Panc1 (cell line): Measurements from ENCODE around the gene CYTH2. TPM values are rescaled to one million over a fixed set of nuclear protein-coding genes. Genes with fewer than 3 reads are reported as not detected.
A peak's percentile ranks its signal among the peaks of the same experiment; 100 is the strongest.

Experiments used
- ATAC-seq: fragments of 200-7000 bp; cut with Tn5 transposase; 2 replicates; pipeline ENCODE4 v1.9.1; 2020; ENCODE audit warnings: mild to moderate bottlenecking, moderate library complexity
- BruUV-seq: library from RNA; stranded (reverse); fragments of 400-500 nt; replicated peaks from 2 replicates; lab custom pipeline; 2021; lab: Mats Ljungman, UMichigan
- CTCF ChIA-PET: fragments of 300-600 bp; sonication (Branson Sonifier 250); formaldehyde crosslinking; loops from one replicate; lab custom pipeline; 2022; ENCODE audit warnings: antibody characterized with exemption; lab: Charles Lee
- POLR2A ChIA-PET: fragments of 300-600 bp; sonication (Branson Sonifier 250); formaldehyde crosslinking; loops from one replicate; lab custom pipeline; 2022; ENCODE audit warnings: antibody characterized with exemption; lab: Charles Lee
- DNase-seq: peaks from one replicate; pipeline ENCODE4 v3.0.0-alpha.2; 2010; ENCODE audit warnings: low read depth, low spot score
- H3K27ac ChIP-seq: 2 replicates; pipeline ENCODE4 v1.5.1; 2011; ENCODE audit warnings: mild to moderate bottlenecking, low read length, inconsistent platforms
- H3K27me3 ChIP-seq: fragments of 200-500 bp; sonication (Bioruptor generic); 2 replicates; pipeline ENCODE4 v1.6.0; 2014; ENCODE audit warnings: low read length, inconsistent platforms; ENCODE audit not compliant: control insufficient read depth, insufficient read depth
- H3K36me3 ChIP-seq: fragments of 200-500 bp; sonication (Bioruptor generic); 2 replicates; pipeline ENCODE4 v1.5.1; 2014; ENCODE audit warnings: inconsistent platforms, mild to moderate bottlenecking, low read length, moderate library complexity; ENCODE audit not compliant: control insufficient read depth, insufficient read depth
- H3K4me1 ChIP-seq: 2 replicates; pipeline ENCODE4 v1.5.1; 2011; ENCODE audit warnings: inconsistent platforms, mild to moderate bottlenecking, low read length, moderate library complexity; ENCODE audit not compliant: control insufficient read depth, insufficient read depth
- H3K4me3 ChIP-seq, 2 experiments: 2 replicates each; pipeline ENCODE4 v1.5.1; 2011 to 2012; ENCODE audit warnings: low read depth in 2 of 2, low read length in 2 of 2, mild to moderate bottlenecking in 2 of 2, inconsistent platforms in 1 of 2, moderate library complexity in 1 of 2
- H3K9me3 ChIP-seq: fragments of 200-500 bp; sonication (Bioruptor generic); 2 replicates; pipeline ENCODE4 v1.5.1; 2014; ENCODE audit warnings: low read depth, mild to moderate bottlenecking, inconsistent platforms, low read length, moderate library complexity; ENCODE audit not compliant: control insufficient read depth, insufficient read depth
- POLR2AphosphoS5 ChIP-seq: IDR thresholded peaks from 2 replicates; pipeline ENCODE4 v1.6.1; 2012; ENCODE audit warnings: mild to moderate bottlenecking, low read depth, low read length, moderate library complexity
- SIN3A ChIP-seq: IDR thresholded peaks from 2 replicates; pipeline ENCODE4 v1.6.1; 2012; ENCODE audit warnings: low read depth, mild to moderate bottlenecking, low read length, moderate library complexity, borderline replicate concordance; ENCODE audit not compliant: insufficient read depth
- TCF7L2 ChIP-seq: IDR thresholded peaks from 2 replicates; pipeline ENCODE4 v1.6.1; 2011; ENCODE audit warnings: mild to moderate bottlenecking, low read depth, low read length, inconsistent platforms
- in situ Hi-C: cut with HindIII; loops from 2 replicates; pipeline ENCODE4 v1.10.0; 2016; ENCODE audit warnings: low sequenced_read_pairs, low pct_unique_long_range_greater_than_20kb
- intact Hi-C: fragments of 100-400 bp; cut with micrococcal nuclease; formaldehyde crosslinking; loops from one replicate; pipeline ENCODE4 v1.10.0; 2022; ENCODE audit not compliant: unreplicated experiment
- total RNA-seq: library from RNA; stranded (reverse); gene quantifications from one replicate; pipeline ENCODE4 v1.2.1, GENCODE V29; 2021; ENCODE audit not compliant: unreplicated experiment
- TF ChIP-seq, protein P1 (sequence below): fragments of 450-650 bp; IDR thresholded peaks from 2 replicates; pipeline ENCODE4 v1.5.1; 2017; ENCODE audit warnings: mild to moderate bottlenecking
- TF ChIP-seq, protein P2 (sequence below), 2 experiments: IDR thresholded peaks; 2 replicates each; pipeline ENCODE4 v1.6.1; 2011 to 2012; ENCODE audit warnings: low read depth in 2 of 2, control low read depth in 1 of 2, low read length in 1 of 2, mild to moderate bottlenecking in 1 of 2, moderate library complexity in 1 of 2; ENCODE audit not compliant: insufficient read depth in 1 of 2

The CYTH2 gene
- total RNA-seq, 1 experiment from 2014 or later, result 53.4 TPM

DNA sequence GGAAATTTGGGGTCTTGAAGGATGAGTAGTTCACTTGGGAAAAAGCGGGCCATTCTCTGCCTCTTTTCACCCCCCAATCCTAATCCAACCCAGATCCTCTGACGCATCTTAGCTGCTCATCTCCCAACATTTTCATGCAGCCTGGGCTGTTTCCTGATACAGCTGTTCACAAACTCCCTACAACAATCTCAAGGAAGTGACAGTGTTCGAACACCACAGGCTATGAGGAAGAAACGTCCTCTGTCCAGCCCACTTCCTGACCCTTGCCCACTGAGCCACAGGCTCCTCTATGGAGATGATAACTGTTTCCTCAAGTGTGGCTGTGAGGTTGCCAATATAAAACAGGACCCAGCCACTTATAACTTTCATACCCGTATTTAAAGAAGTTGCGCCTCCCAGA, 26.2 kb downstream of the CYTH2 start:
- Histone ChIP-seq H3K27ac (no peak overlapping the region; the same call in 1 of the 2 replicates), H3K4me1 (peaks cover 7% of the 10 kb centered on the region), H3K27me3 (no peaks in the 10 kb centered on the region), H3K4me3 (no peak overlapping the region), H3K9me3 (no peaks in the 10 kb centered on the region), H3K36me3 (no peaks in the 10 kb centered on the region)
- POLR2A ChIA-PET, result no interaction called here
- intact Hi-C loops, result no loop called here
- CTCF ChIA-PET, result no interaction called here
- TSS peak; percentile 82 for BruUV-seq
- TF ChIP-seq, protein P1, sequence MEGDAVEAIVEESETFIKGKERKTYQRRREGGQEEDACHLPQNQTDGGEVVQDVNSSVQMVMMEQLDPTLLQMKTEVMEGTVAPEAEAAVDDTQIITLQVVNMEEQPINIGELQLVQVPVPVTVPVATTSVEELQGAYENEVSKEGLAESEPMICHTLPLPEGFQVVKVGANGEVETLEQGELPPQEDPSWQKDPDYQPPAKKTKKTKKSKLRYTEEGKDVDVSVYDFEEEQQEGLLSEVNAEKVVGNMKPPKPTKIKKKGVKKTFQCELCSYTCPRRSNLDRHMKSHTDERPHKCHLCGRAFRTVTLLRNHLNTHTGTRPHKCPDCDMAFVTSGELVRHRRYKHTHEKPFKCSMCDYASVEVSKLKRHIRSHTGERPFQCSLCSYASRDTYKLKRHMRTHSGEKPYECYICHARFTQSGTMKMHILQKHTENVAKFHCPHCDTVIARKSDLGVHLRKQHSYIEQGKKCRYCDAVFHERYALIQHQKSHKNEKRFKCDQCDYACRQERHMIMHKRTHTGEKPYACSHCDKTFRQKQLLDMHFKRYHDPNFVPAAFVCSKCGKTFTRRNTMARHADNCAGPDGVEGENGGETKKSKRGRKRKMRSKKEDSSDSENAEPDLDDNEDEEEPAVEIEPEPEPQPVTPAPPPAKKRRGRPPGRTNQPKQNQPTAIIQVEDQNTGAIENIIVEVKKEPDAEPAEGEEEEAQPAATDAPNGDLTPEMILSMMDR, result no peak
- TF ChIP-seq, protein P2, sequence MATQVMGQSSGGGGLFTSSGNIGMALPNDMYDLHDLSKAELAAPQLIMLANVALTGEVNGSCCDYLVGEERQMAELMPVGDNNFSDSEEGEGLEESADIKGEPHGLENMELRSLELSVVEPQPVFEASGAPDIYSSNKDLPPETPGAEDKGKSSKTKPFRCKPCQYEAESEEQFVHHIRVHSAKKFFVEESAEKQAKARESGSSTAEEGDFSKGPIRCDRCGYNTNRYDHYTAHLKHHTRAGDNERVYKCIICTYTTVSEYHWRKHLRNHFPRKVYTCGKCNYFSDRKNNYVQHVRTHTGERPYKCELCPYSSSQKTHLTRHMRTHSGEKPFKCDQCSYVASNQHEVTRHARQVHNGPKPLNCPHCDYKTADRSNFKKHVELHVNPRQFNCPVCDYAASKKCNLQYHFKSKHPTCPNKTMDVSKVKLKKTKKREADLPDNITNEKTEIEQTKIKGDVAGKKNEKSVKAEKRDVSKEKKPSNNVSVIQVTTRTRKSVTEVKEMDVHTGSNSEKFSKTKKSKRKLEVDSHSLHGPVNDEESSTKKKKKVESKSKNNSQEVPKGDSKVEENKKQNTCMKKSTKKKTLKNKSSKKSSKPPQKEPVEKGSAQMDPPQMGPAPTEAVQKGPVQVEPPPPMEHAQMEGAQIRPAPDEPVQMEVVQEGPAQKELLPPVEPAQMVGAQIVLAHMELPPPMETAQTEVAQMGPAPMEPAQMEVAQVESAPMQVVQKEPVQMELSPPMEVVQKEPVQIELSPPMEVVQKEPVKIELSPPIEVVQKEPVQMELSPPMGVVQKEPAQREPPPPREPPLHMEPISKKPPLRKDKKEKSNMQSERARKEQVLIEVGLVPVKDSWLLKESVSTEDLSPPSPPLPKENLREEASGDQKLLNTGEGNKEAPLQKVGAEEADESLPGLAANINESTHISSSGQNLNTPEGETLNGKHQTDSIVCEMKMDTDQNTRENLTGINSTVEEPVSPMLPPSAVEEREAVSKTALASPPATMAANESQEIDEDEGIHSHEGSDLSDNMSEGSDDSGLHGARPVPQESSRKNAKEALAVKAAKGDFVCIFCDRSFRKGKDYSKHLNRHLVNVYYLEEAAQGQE (IDR thresholded peaks at IDR 0.05; ENCODE audit: insufficient read depth in 1 of 2, low read depth in 2 of 2, low read length in 1 of 2), result no peak
- TF ChIP-seq SIN3A, result no peak
- no peak for TF ChIP-seq TCF7L2
- no peak for TF ChIP-seq POLR2AphosphoS5
- DNase-seq (no peak), ATAC-seq (no peak)
- in situ Hi-C loops, result no loop called here

DNA sequence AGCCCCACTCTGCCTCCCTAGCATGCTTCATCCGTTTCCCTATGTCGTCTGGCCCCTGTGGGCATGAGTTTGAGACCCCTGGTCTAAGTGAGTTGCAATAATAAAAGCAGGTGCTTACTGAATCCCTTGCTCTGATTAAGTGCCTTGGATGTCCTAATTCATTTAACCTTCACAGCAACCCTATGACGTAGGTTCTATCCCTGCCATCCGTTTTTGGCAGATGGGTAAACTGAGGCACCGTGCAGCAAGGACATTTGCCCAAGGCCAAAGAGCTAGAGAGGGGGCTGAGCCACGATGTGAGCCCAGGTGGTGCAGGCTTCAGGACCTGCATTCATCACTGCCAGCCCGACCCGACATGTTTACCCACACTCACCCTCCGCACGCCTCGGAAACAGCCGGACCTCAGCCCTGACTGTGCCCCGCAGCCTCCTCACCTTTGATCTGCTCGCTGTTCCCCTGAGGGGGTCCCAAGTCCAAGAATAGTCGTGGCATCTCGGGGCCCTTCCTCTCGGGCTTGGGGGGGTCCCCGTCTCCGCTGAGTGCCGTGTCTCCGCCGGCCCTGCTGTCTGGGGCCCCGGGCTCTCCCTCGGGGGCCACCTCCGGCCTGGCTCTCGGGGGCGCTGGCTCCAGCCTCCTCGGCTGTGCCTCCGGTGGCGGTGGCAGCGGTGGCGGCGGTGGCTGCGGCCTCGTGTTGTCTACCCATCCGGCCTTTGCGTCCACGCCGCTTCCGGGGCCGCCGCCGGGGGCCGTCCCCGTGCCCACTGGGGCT, 28.0 kb downstream of the CYTH2 start:
- intact Hi-C loops, result no loop called here

More for the DNA sequence above, 28.0 kb downstream of the CYTH2 start:
- no peak for TF ChIP-seq POLR2AphosphoS5
- no peak for TF ChIP-seq TCF7L2
- TF ChIP-seq, protein P2 (IDR thresholded peaks at IDR 0.05; ENCODE audit: insufficient read depth in 1 of 2, low read depth in 2 of 2, low read length in 1 of 2), result no peak
- TF ChIP-seq, protein P1, result no peak
- TF ChIP-seq SIN3A, result no peak
- no peak for DNase-seq
- BruUV-seq, result no TSS peak
- ChIA-PET POLR2A (no interaction called here), CTCF (no interaction called here)
- Histone ChIP-seq H3K4me3 (no peak overlapping the region), H3K9me3 (no peaks in the 10 kb centered on the region), H3K27ac (no peak overlapping the region), H3K4me1 (peaks cover 7% of the 10 kb centered on the region; the same call in 1 of the 2 replicates), H3K36me3 (peaks cover 3% of the 10 kb centered on the region; the same call in 1 of the 2 replicates), H3K27me3 (no peaks in the 10 kb centered on the region)
- no peak for ATAC-seq
- in situ Hi-C loops, result no loop called here
